H9 (cell line): ENCODE results near the gene COL23A1. TPM values are rescaled to one million over a fixed set of nuclear protein-coding genes. Genes with fewer than 3 reads are reported as not detected.

ENCODE experiments used
- DNase-seq: peaks from one replicate; pipeline ENCODE4 v3.0.0-alpha.2; 2017
- H2AFZ ChIP-seq: one replicate; pipeline ENCODE4 v1.6.1; 2013; ENCODE audit warnings: mild to moderate bottlenecking, low read length, control low read depth, moderate library complexity
- H2AK5ac ChIP-seq: 2 replicates; pipeline ENCODE4 v1.6.1; 2013; ENCODE audit warnings: low read length, control low read depth, mixed read lengths; ENCODE audit not compliant: insufficient read length
- H2BK120ac ChIP-seq: one replicate; pipeline ENCODE4 v1.6.1; 2013; ENCODE audit warnings: low read depth, mild to moderate bottlenecking, low read length, control low read depth, inconsistent platforms; ENCODE audit not compliant: poor library complexity, severe bottlenecking
- H2BK12ac ChIP-seq: 2 replicates; pipeline ENCODE4 v1.6.1; 2013; ENCODE audit warnings: low read length, control low read depth, mixed read lengths, low read depth; ENCODE audit not compliant: insufficient read length
- H2BK15ac ChIP-seq: 2 replicates; pipeline ENCODE4 v1.6.1; 2013; ENCODE audit warnings: low read depth, low read length, control low read depth
- H2BK20ac ChIP-seq: one replicate; pipeline ENCODE4 v1.6.1; 2013; ENCODE audit warnings: low read depth, mild to moderate bottlenecking, low read length, control low read depth, inconsistent platforms; ENCODE audit not compliant: poor library complexity, severe bottlenecking
- H2BK5ac ChIP-seq: 2 replicates; pipeline ENCODE4 v1.6.1; 2013; ENCODE audit warnings: low read length, control low read depth, mixed read lengths; ENCODE audit not compliant: insufficient read length
- H3K14ac ChIP-seq: 2 replicates; pipeline ENCODE4 v1.6.1; 2013; ENCODE audit warnings: low read length, control low read depth; ENCODE audit not compliant: insufficient read depth
- H3K18ac ChIP-seq: 2 replicates; pipeline ENCODE4 v1.6.1; 2013; ENCODE audit warnings: low read depth, mild to moderate bottlenecking, mixed read lengths, low read length, control low read depth; ENCODE audit not compliant: insufficient read length
- H3K23ac ChIP-seq: 2 replicates; pipeline ENCODE4 v1.6.1; 2013; ENCODE audit warnings: low read length, control low read depth, mixed read lengths, low read depth; ENCODE audit not compliant: insufficient read length
- H3K23me2 ChIP-seq: 2 replicates; pipeline ENCODE4 v1.6.1; 2013; ENCODE audit warnings: low read depth, mild to moderate bottlenecking, mixed read lengths, low read length, control low read depth; ENCODE audit not compliant: insufficient read length, poor library complexity, severe bottlenecking
- H3K27ac ChIP-seq: 2 replicates; pipeline ENCODE4 v1.5.1; 2013; ENCODE audit warnings: low read length, control low read depth, mixed read lengths, low read depth; ENCODE audit not compliant: insufficient read length
- H3K27me3 ChIP-seq: 2 replicates; pipeline ENCODE4 v1.6.1; 2013; ENCODE audit warnings: low read length, control low read depth, inconsistent platforms; ENCODE audit not compliant: insufficient read depth
- H3K4ac ChIP-seq: 2 replicates; pipeline ENCODE4 v1.6.1; 2013; ENCODE audit warnings: low read depth, mild to moderate bottlenecking, control low read depth, inconsistent platforms, low read length, moderate library complexity
- H3K4me1 ChIP-seq: 2 replicates; pipeline ENCODE4 v1.6.1; 2013; ENCODE audit warnings: low read length, control low read depth, inconsistent platforms; ENCODE audit not compliant: insufficient read depth
- H3K4me2 ChIP-seq: 2 replicates; pipeline ENCODE4 v1.6.1; 2013; ENCODE audit warnings: low read length, control low read depth, mixed read lengths; ENCODE audit not compliant: insufficient read length, insufficient read depth
- H3K56ac ChIP-seq: 2 replicates; pipeline ENCODE4 v1.6.1; 2013; ENCODE audit warnings: low read depth, mild to moderate bottlenecking, mixed read lengths, low read length, control low read depth; ENCODE audit not compliant: insufficient read length
- H3K79me1 ChIP-seq: 2 replicates; pipeline ENCODE4 v1.6.1; 2013; ENCODE audit warnings: low read depth, mild to moderate bottlenecking, moderate library complexity, low read length, control low read depth, inconsistent platforms; ENCODE audit not compliant: insufficient read depth, poor library complexity, severe bottlenecking
- H3K79me2 ChIP-seq: 2 replicates; pipeline ENCODE4 v1.6.1; 2013; ENCODE audit warnings: low read length, control low read depth, inconsistent platforms; ENCODE audit not compliant: insufficient read depth
- H3K9ac ChIP-seq: 2 replicates; pipeline ENCODE4 v1.6.1; 2013; ENCODE audit warnings: low read length, control low read depth, mixed read lengths; ENCODE audit not compliant: insufficient read length; ENCODE audit errors: extremely low read depth
- H3K9me3 ChIP-seq: one replicate; pipeline ENCODE4 v1.6.1; 2013; ENCODE audit warnings: low read depth, low read length, inconsistent platforms; ENCODE audit not compliant: control insufficient read depth
- H3T11ph ChIP-seq: one replicate; pipeline ENCODE4 v1.6.1; 2013; ENCODE audit warnings: mild to moderate bottlenecking, low read length, control low read depth, inconsistent platforms
- H4K20me1 ChIP-seq: one replicate; pipeline ENCODE4 v1.6.1; 2013; ENCODE audit not compliant: control insufficient read depth, insufficient read length, insufficient read depth
- H4K5ac ChIP-seq: 2 replicates; pipeline ENCODE4 v1.6.1; 2013; ENCODE audit warnings: low read depth, mild to moderate bottlenecking, mixed read lengths, low read length, control low read depth; ENCODE audit not compliant: insufficient read length
- H4K8ac ChIP-seq: replicated peaks from 2 replicates; pipeline ENCODE4 v1.6.1; 2013; ENCODE audit warnings: low read length, control low read depth, mixed read lengths, low read depth; ENCODE audit not compliant: insufficient read length
- H4K91ac ChIP-seq: 2 replicates; pipeline ENCODE4 v1.6.1; 2013; ENCODE audit warnings: low read depth, mild to moderate bottlenecking, moderate library complexity, mixed read lengths, low read length, control low read depth; ENCODE audit not compliant: insufficient read length
- H3K27ac Mint-ChIP-seq, 3 experiments: 2 replicates in 2 of 3; 3 replicates in 1 of 3; pipeline ENCODE4 v1.8.0; 2020 to 2021; ENCODE audit warnings: mixed read lengths in 3 of 3, mild to moderate bottlenecking in 1 of 3, moderate library complexity in 1 of 3
- H3K27me3 Mint-ChIP-seq: 2 replicates; pipeline ENCODE4 v1.8.0; 2021; ENCODE audit warnings: low read depth, mild to moderate bottlenecking, moderate library complexity, mixed read lengths
- H3K36me3 Mint-ChIP-seq, 3 experiments: 2 replicates in 2 of 3; 3 replicates in 1 of 3; pipeline ENCODE4 v1.8.0; 2020 to 2021; ENCODE audit warnings: low read depth in 3 of 3, mixed read lengths in 3 of 3; ENCODE audit not compliant: insufficient read depth in 1 of 3
- H3K4me1 Mint-ChIP-seq, 2 experiments: 2 replicates each; pipeline ENCODE4 v1.8.0; 2020; ENCODE audit warnings: mixed read lengths in 2 of 2
- H3K4me3 Mint-ChIP-seq, 2 experiments: 2 replicates in 1 of 2; 3 replicates in 1 of 2; pipeline ENCODE4 v1.8.0; 2020 to 2021; ENCODE audit warnings: mild to moderate bottlenecking in 2 of 2, mixed read lengths in 2 of 2, moderate library complexity in 1 of 2
- H3K9me3 Mint-ChIP-seq, 2 experiments: 2 replicates in 1 of 2; 3 replicates in 1 of 2; pipeline ENCODE4 v1.8.0; 2020; ENCODE audit warnings: mild to moderate bottlenecking in 2 of 2, mixed read lengths in 2 of 2, moderate library complexity in 1 of 2
- WGBS: extraction: QIAGEN DNeasy Blood & Tissue Kit; methylation state at CpG from one replicate; pipeline ENCODE4 v1.1.7; 2013; ENCODE audit warnings: missing lambda C conversion rate, low lambda C conversion rate, mixed read lengths; ENCODE audit not compliant: insufficient read length; ENCODE audit errors: extremely low coverage; 5-methylcytosine and 5-hydroxymethylcytosine counted together
- total RNA-seq: library from RNA; stranded (reverse); gene quantifications from 2 replicates; pipeline ENCODE4 v1.2.1, GENCODE V29; 2021
- TF ChIP-seq, protein P1 (sequence below): fragments of 200-600 bp; sonication (generic); conservative IDR thresholded peaks from 3 replicates; pipeline ENCODE4 v1.8.0; 2021; ENCODE audit warnings: antibody characterized with exemption, mild to moderate bottlenecking

Gene COL23A1
- total RNA-seq, 1 experiment from 2014 or later: 2.6 TPM

DNA sequence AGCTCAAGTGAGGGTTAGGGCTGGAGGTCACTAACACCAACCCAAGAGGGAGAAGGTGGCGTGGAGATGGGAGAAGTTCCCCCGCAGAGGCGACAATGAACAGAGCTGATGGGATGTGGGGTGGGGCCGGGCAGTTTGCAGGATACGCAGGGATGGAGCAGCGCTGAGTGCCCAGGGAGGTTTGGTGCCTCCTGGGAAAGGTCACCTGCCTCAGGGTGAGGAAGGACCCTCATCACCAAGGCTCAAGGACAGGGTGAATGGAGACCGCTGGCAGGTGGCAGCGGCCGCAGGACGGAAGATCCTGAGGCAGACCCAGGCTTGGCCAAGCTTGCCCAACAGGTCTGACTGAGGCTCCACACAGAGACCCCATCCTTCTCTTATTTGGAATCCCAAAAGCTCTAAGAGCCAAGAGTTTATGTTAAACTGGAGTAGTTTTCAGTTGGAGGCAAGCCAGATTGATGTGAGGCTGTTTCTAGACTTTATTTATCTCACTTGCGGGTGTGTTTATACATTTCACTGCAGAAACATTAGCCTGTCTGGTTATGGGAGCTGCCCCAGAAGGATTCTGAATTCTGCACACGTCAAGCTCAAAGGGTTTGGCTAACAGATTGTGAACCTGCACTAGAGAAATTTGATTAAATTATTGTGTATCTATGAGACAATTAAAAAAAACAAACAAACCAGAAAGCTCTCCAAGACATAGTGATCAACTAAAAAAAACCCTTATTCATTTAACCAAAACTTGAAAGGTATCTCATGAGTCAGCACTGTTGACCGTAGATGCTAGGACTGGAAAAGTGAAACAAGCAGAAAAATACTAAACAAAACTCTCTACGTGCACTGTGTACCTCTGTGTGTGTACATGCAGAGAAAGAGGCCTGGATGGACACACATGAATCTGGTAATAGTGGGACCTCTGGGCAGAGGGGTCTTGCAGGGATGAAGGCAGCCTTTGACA is 211.4 kb downstream of the COL23A1 start:
- Histone ChIP-seq H3K4ac (no peak overlapping the region), H3K4me1 (no peaks in the 10 kb centered on the region; the same call in 1 of the 2 replicates), H3K23me2 (no peaks in the 10 kb centered on the region), H3K79me1 (no peaks in the 10 kb centered on the region), H4K5ac (no peak overlapping the region), H4K91ac (no peak overlapping the region), H4K20me1 (no peaks in the 10 kb centered on the region), H3K23ac (no peak overlapping the region), H3K27me3 (no peaks in the 10 kb centered on the region), H2BK20ac (no peak overlapping the region), H3K79me2 (no peaks in the 10 kb centered on the region), H3K9ac (no peak overlapping the region), H3K4me2 (no peak overlapping the region), H3K9me3 (no peaks in the 10 kb centered on the region), H3K56ac (no peak overlapping the region), H3T11ph (no peak overlapping the region), H2AFZ (no peak overlapping the region), H2BK5ac (no peak overlapping the region), H2BK12ac (no peak overlapping the region), H3K27ac (no peak overlapping the region), H2BK15ac (no peak overlapping the region), H3K14ac (no peak overlapping the region), H2AK5ac (no peak overlapping the region), H2BK120ac (no peak overlapping the region), H4K8ac (no peak overlapping the region), H3K18ac (no peak overlapping the region)
- Mint-ChIP-seq H3K4me1 (peaks cover 12 to 19% of the 10 kb centered on the region in 2 experiments), H3K4me3 (no peak overlapping the region), H3K27ac (peak overlapping the region in 2 of 3 experiments; percentile 8 to 40; a peak in 1 of 7 replicates), H3K27me3 (peaks cover 3% of the 10 kb centered on the region; the same call in 1 of the 2 replicates), H3K36me3 (no peaks in the 10 kb centered on the region; a peak in 1 of 7 replicates), H3K9me3 (no peaks in the 10 kb centered on the region)
- no peak for DNase-seq
- TF ChIP-seq, protein P1, sequence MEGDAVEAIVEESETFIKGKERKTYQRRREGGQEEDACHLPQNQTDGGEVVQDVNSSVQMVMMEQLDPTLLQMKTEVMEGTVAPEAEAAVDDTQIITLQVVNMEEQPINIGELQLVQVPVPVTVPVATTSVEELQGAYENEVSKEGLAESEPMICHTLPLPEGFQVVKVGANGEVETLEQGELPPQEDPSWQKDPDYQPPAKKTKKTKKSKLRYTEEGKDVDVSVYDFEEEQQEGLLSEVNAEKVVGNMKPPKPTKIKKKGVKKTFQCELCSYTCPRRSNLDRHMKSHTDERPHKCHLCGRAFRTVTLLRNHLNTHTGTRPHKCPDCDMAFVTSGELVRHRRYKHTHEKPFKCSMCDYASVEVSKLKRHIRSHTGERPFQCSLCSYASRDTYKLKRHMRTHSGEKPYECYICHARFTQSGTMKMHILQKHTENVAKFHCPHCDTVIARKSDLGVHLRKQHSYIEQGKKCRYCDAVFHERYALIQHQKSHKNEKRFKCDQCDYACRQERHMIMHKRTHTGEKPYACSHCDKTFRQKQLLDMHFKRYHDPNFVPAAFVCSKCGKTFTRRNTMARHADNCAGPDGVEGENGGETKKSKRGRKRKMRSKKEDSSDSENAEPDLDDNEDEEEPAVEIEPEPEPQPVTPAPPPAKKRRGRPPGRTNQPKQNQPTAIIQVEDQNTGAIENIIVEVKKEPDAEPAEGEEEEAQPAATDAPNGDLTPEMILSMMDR: no peak
- WGBS: no CpG with 5 or more reads among the region's 14 CpGs
